ENCODE data around the gene SSC4D.

GRCh38 chr7:76400248-76400647 lies 9.2 kb downstream of the SSC4D start:
- no peak for TF ChIP-seq CTCF (IDR thresholded peaks at IDR 0.05)
- no peak for TF ChIP-seq POLR2A (IDR thresholded peaks at IDR 0.05)
- no peak for TF ChIP-seq POLR2AphosphoS5 (IDR thresholded peaks at IDR 0.05; ENCODE audit: insufficient read depth in 1 of 2, low read depth in 1 of 2)

Measured in vagina (tissue), 2 donors.